ENCODE measurements around the gene YPEL3.
A peak's percentile ranks its signal among the peaks of the same experiment; 100 is the strongest.
"Not testable (repeated sequence)": the region's sequence is repeated elsewhere in the genome, so short reads cannot be mapped to it uniquely, and the experiment has no call there.

YPEL3 gene

DNA sequence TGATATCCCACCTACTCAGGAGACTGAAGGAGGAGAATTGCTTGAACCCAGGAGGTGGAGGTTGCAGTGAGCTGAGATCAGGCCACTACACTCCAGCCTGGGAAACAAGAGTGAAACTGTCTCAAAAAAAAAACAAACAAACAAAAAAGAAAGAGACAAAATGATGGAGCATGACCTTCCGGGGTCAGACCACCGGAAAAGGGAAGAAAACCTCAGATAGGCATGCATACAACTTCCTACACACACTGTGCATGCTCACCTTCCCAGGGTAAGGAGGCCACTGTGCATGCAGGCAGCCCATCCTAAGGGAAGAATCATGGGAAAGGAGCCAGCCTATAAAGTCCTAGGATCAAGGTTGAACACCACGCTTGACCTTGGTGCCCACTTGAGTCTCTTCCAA is 36.6 kb upstream of the YPEL3 start:
- Histone ChIP-seq H3K36me3 (ENCODE audit: control insufficient read depth, insufficient read depth, low read length) (no peaks in the 10 kb centered on the region), H3K4me3 (ENCODE audit: extremely low read depth, insufficient read depth, low read length, poor library complexity, severe bottlenecking) (no peak overlapping the region), H3K9me3 (ENCODE audit: control insufficient read depth, low read length) (no peaks in the 10 kb centered on the region), H3K27ac (ENCODE audit: low read depth, low read length, severe bottlenecking) (no peak overlapping the region), H3K4me1 (ENCODE audit: control insufficient read depth, insufficient read depth, low read length, poor library complexity, severe bottlenecking) (no peaks in the 10 kb centered on the region)
- 81 to 100% methylated on average over 1 to 2 of the region's 3 CpGs for WGBS, 2 experiments (ENCODE audit: insufficient coverage in 2 of 2)

DNA sequence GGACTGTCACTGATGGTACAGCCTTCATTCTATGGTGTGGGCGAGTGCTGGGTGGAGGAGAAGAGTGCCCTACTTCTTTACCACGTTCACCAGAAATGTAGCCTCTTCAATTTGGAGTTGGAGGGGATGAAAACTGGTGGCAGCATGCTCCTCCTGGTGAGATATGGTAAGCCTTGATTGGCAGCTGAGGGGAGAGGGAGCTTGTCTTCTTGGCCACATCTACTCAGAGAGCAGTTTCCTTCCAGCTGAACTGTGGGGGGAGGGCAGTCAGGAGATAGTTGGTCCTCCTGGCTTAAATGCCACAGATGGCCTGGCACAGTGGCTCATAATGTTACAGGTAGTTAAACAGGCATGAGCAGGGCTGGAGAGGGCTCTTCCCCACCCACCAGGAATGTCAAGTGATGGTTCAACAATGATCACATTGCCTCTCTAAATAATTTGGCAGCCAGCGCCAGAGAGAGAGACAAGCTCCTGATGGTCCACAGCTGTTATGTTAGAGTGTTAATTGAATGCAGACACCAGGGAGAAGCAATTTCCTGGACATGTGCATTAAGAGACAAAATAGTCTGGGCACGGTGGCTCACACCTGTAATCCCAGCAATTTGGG is 36.0 kb upstream of the YPEL3 start:
- no peak overlapping the region for H3K4me3 ChIP-seq (ENCODE audit: extremely low read depth, insufficient read depth, low read length, poor library complexity, severe bottlenecking)
- 80 to 88% methylated on average over 2 to 4 of the region's 4 CpGs for WGBS, 2 experiments (ENCODE audit: insufficient coverage in 2 of 2)

DNA sequence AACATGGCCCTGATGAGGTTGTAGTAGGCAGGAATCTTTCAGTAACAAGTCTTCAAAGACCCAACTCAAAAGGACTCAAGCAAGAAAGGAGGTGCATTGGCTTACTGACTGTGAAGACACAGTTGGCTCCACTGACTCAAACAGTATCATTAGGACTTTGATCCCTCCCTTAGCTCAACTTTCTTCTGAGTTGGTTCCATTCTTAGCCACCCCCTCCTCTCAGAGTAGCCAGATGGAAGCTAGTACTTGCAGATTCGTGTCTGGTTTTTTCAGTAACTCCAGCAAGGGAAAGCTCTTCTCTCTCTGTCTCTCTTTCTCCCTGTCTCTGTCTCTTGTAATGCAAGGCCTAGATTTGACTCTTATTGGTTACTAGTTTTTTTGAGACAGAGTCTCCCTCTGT is 32.0 kb upstream of the YPEL3 start:
- no peak overlapping the region for H3K4me3 ChIP-seq (ENCODE audit: extremely low read depth, insufficient read depth, low read length, poor library complexity, severe bottlenecking)
- no peaks in the 10 kb centered on the region for H3K4me1 ChIP-seq (ENCODE audit: control insufficient read depth, insufficient read depth, low read length, poor library complexity, severe bottlenecking)
- H3K36me3 ChIP-seq (ENCODE audit: control insufficient read depth, insufficient read depth, low read length), result no peaks in the 10 kb centered on the region
- H3K9me3 ChIP-seq (ENCODE audit: control insufficient read depth, low read length), result no peaks in the 10 kb centered on the region
- WGBS, 2 experiments (ENCODE audit: insufficient coverage in 2 of 2), result 100% methylated on average over 1 of the region's 1 CpG; no CpG with 5 or more reads in 1 of the 2 experiments
- H3K27ac ChIP-seq (ENCODE audit: low read depth, low read length, severe bottlenecking), result no peak overlapping the region

More for the DNA sequence above, 36.0 kb upstream of the YPEL3 start:
- Histone ChIP-seq H3K4me1 (ENCODE audit: control insufficient read depth, insufficient read depth, low read length, poor library complexity, severe bottlenecking) (no peaks in the 10 kb centered on the region), H3K36me3 (ENCODE audit: control insufficient read depth, insufficient read depth, low read length) (no peaks in the 10 kb centered on the region), H3K9me3 (ENCODE audit: control insufficient read depth, low read length) (no peaks in the 10 kb centered on the region), H3K27ac (ENCODE audit: low read depth, low read length, severe bottlenecking) (no peak overlapping the region)

DNA sequence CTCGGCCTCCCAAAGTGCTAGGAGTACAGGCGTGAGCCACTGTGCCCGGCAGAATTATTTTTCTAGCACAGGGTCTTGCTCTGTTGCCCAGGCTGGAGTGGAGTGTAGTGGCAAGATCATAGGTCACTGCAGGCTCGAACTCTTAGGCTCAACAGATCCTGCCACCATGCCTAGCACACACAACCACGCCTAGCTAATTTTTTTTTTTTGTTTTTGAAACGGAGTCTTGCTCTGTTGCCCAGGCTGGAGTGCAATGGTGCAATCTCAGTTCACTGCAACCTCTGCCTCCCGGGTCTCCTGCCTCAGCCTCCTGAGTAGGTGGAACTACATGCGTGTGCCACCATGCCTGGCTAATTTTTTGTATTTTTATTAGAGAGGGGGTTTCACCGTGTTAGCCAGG is 29.7 kb upstream of the YPEL3 start:
- not testable (repeated sequence) for H3K4me1 ChIP-seq (ENCODE audit: control insufficient read depth, insufficient read depth, low read length, poor library complexity, severe bottlenecking); H3K27ac ChIP-seq (ENCODE audit: low read depth, low read length, severe bottlenecking); H3K9me3 ChIP-seq (ENCODE audit: control insufficient read depth, low read length); H3K4me3 ChIP-seq (ENCODE audit: extremely low read depth, insufficient read depth, low read length, poor library complexity, severe bottlenecking)
- 93 to 100% methylated on average over 7 to 9 of the region's 9 CpGs for WGBS, 2 experiments (ENCODE audit: insufficient coverage in 2 of 2)
- peaks cover 11% of the 10 kb centered on the region for H3K36me3 ChIP-seq (ENCODE audit: control insufficient read depth, insufficient read depth, low read length)

DNA sequence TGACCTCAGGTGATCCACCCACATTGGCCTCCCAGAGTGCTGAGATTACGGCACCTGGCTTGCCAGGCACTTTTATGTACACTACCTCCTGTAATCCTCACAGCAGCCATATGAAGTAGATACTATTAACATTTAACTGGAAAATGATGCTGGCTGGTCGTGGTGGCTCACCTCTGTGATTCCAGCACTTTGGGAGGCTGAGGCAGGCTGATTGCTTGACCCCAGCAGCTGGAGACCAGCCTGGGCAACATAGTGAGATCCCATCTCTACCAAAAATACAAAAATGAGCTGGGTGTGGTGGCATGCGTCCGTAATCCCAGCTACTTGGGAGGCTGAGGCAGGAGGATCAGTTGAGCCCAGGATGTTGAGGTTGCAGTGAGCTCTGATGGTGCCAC is 29.0 kb upstream of the YPEL3 start:
- Histone ChIP-seq H3K27ac (ENCODE audit: low read depth, low read length, severe bottlenecking) (no peak overlapping the region), H3K36me3 (ENCODE audit: control insufficient read depth, insufficient read depth, low read length) (peaks cover 16% of the 10 kb centered on the region), H3K4me1 (ENCODE audit: control insufficient read depth, insufficient read depth, low read length, poor library complexity, severe bottlenecking) (no peaks in the 10 kb centered on the region), H3K9me3 (ENCODE audit: control insufficient read depth, low read length) (no peaks in the 10 kb centered on the region), H3K4me3 (ENCODE audit: extremely low read depth, insufficient read depth, low read length, poor library complexity, severe bottlenecking) (no peak overlapping the region)
- 100% methylated on average over 1 of the region's 4 CpGs; no CpG with 5 or more reads in 1 of the 2 experiments for WGBS, 2 experiments (ENCODE audit: insufficient coverage in 2 of 2)

DNA sequence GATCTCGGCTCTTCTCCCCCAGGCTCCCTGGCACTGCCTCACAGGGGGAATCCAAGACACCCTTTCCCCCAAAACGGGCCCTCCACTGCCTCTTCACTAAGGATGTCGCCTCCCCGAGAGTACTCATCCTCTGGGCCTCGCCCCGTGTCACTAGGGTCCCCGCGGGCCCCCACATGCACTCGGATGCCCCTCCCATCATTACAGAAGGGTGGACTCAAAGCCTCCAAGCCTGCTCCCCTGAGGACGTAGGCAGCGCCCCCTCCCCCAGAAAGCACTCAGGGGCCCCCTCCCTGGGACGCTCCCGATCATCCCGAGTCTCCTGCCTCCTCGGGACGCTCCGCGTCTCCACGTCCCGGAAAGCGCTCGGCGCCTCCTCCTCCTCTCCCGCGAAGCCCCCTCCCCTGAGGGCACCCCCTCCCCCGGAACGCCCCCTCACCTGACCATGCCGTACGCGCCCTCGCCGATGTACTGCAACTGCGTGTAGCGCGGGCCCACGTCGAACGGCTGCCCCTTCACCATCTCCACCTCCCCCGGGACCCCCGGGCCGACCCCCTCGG is 26.7 kb upstream of the YPEL3 start:
- WGBS, 2 experiments (ENCODE audit: insufficient coverage in 2 of 2), result 3 to 5% methylated on average over 10 to 17 of the region's 42 CpGs
- H3K27ac ChIP-seq (ENCODE audit: low read depth, low read length, severe bottlenecking), result no peak overlapping the region

DNA sequence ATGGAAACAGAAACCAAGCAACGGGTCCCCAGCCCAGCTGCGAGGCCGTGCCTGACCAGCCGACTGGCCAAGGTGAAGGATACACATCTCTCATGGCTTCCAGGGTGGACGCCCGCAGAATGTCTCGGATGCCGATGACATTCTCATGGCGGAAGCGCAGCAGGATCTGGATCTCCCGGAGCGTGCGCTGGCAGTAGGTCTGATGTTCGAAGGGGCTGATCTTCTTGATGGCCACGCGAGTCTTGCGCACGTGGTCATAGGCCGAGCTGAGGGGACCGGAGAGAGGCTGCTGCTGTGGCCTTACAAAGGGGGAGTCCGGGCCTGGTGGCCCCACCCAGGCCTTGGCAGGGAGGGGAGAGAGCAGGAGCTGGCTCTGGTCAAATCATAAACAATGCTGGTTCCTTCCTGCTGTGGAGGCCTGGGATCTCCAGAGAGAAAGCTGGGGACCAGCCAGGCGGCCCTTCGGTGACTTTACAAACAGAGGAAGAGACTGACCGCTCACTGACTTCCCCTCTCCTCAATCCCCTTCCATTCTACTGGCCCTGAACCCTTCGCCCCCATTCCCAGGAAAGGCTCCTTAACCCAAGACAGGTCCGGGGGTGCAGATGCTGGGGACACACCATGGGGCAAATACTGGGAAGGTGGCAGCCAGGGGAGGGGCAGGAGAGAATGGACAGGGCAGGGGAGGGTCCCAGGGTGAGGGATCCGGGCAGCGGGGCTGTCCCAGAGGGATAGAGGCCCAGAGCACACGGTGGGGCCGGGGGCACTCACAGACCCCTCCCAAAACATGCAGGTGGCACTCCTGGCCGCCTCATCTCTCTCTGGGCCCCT is 25.9 kb upstream of the YPEL3 start:
- no peak overlapping the region for H3K27ac ChIP-seq (ENCODE audit: low read depth, low read length, severe bottlenecking)
- no peaks in the 10 kb centered on the region for H3K4me1 ChIP-seq (ENCODE audit: control insufficient read depth, insufficient read depth, low read length, poor library complexity, severe bottlenecking)
- peaks cover 47% of the 10 kb centered on the region for H3K36me3 ChIP-seq (ENCODE audit: control insufficient read depth, insufficient read depth, low read length)
- peak overlapping the region; percentile 77 for H3K4me3 ChIP-seq (ENCODE audit: extremely low read depth, insufficient read depth, low read length, poor library complexity, severe bottlenecking)
- WGBS, 2 experiments (ENCODE audit: insufficient coverage in 2 of 2), result 88 to 94% methylated on average over 21 to 30 of the region's 31 CpGs
- no peaks in the 10 kb centered on the region for H3K9me3 ChIP-seq (ENCODE audit: control insufficient read depth, low read length)

More for the DNA sequence above, 26.7 kb upstream of the YPEL3 start:
- H3K4me3 ChIP-seq (ENCODE audit: extremely low read depth, insufficient read depth, low read length, poor library complexity, severe bottlenecking), result peak overlapping the region; percentile 77
- H3K4me1 ChIP-seq (ENCODE audit: control insufficient read depth, insufficient read depth, low read length, poor library complexity, severe bottlenecking), result no peaks in the 10 kb centered on the region
- peaks cover 39% of the 10 kb centered on the region for H3K36me3 ChIP-seq (ENCODE audit: control insufficient read depth, insufficient read depth, low read length)
- no peaks in the 10 kb centered on the region for H3K9me3 ChIP-seq (ENCODE audit: control insufficient read depth, low read length)

DNA sequence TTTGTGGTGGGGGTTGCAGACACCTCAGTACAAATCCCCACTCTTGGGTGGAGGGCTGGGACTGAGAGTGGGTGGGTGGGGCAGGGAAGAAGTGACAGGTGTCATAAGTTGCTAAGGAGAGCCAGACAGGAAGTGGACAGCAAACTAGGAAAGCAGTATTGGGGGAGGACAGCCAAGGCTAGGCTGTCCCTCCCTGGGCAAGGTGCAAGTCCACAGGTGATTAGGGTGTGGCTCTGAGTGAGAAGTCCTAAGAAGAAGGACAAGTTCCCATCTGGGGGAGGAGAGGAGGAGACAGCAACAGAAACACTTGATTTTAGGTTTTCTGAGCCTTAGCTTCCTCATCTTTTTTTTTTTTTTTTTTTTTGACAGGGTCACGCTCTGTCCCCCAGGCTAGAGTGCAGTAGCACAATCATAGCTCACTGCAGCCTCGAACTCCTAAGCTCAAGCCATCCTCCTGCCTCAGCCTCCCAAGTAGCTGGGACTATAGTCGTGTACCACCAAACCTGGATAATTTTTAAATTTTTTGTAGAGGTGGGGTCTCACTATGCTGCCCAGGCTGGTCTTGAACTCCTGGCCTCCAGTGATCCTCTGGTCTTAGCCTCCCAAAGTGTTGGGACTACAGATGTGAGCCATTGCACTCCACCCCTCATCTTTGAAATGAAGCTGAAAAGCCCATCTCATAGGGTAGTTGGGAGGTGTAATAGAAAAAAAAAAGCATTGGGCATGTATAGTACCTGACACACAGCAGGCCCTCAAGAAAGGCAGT is 24.5 kb upstream of the YPEL3 start:
- 100% methylated on average over 1 of the region's 3 CpGs; no CpG with 5 or more reads in 1 of the 2 experiments for WGBS, 2 experiments (ENCODE audit: insufficient coverage in 2 of 2)
- Histone ChIP-seq H3K9me3 (ENCODE audit: control insufficient read depth, low read length) (no peaks in the 10 kb centered on the region), H3K4me1 (ENCODE audit: control insufficient read depth, insufficient read depth, low read length, poor library complexity, severe bottlenecking) (no peaks in the 10 kb centered on the region), H3K36me3 (ENCODE audit: control insufficient read depth, insufficient read depth, low read length) (peaks cover 56% of the 10 kb centered on the region), H3K27ac (ENCODE audit: low read depth, low read length, severe bottlenecking) (no peak overlapping the region), H3K4me3 (ENCODE audit: extremely low read depth, insufficient read depth, low read length, poor library complexity, severe bottlenecking) (no peak overlapping the region)

DNA sequence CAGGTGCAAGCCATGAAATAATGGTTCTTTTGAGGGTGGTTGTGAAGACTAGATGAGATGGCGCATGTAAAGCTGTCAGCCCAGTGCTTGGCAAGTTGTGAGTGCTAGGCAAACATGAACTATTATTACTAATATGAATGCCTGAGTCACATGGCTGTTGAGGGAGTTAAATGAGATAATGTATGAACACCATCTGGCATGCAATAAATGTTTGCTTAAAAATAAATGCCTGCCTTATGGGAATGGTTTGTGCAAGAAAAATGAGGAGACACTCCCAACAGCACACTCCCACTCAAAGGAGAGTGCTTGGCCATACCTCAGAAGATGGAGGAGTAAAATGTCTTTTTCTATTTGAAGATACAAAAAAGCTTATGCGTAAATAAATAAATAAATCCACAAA is 23.4 kb upstream of the YPEL3 start:
- 100% methylated on average over 2 of the region's 2 CpGs; no CpG with 5 or more reads in 1 of the 2 experiments for WGBS, 2 experiments (ENCODE audit: insufficient coverage in 2 of 2)
- no peaks in the 10 kb centered on the region for H3K4me1 ChIP-seq (ENCODE audit: control insufficient read depth, insufficient read depth, low read length, poor library complexity, severe bottlenecking)
- H3K9me3 ChIP-seq (ENCODE audit: control insufficient read depth, low read length), result no peaks in the 10 kb centered on the region
- H3K36me3 ChIP-seq (ENCODE audit: control insufficient read depth, insufficient read depth, low read length), result peaks cover 62% of the 10 kb centered on the region
- H3K4me3 ChIP-seq (ENCODE audit: extremely low read depth, insufficient read depth, low read length, poor library complexity, severe bottlenecking), result no peak overlapping the region
- H3K27ac ChIP-seq (ENCODE audit: low read depth, low read length, severe bottlenecking), result no peak overlapping the region

DNA sequence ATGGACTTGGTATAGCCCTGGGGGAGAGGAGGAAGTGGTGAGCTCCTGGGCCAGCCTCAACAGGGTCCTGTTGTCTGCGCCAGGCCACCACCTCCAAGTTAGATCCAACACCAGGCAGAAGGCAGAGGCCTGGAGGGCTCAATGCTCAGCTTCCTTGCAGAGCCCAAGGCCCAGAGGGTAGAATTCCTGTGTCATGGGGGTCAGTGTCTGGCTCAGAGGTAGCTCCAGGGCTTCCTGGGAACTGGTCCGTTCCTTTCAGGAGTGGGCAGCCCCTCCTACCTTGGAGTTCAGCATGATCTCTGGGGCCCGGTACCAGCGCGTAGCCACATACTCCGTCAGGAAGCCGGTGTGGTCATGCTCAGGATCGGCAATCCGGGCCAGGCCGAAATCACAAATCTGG is 21.8 kb upstream of the YPEL3 start:
- Histone ChIP-seq H3K36me3 (ENCODE audit: control insufficient read depth, insufficient read depth, low read length) (peaks cover 62% of the 10 kb centered on the region), H3K9me3 (ENCODE audit: control insufficient read depth, low read length) (no peaks in the 10 kb centered on the region), H3K4me1 (ENCODE audit: control insufficient read depth, insufficient read depth, low read length, poor library complexity, severe bottlenecking) (no peaks in the 10 kb centered on the region), H3K4me3 (ENCODE audit: extremely low read depth, insufficient read depth, low read length, poor library complexity, severe bottlenecking) (no peak overlapping the region), H3K27ac (ENCODE audit: low read depth, low read length, severe bottlenecking) (no peak overlapping the region)
- WGBS, 2 experiments (ENCODE audit: insufficient coverage in 2 of 2), result 97 to 99% methylated on average over 9 of the region's 10 CpGs
